H9 (cell line): ENCODE data around the gene MED8. TPM values are rescaled to one million over a fixed set of nuclear protein-coding genes. Genes with fewer than 3 reads are reported as not detected.

Experiments
- DNase-seq: peaks from one replicate; pipeline ENCODE4 v3.0.0-alpha.2; 2017
- H2AFZ ChIP-seq: one replicate; pipeline ENCODE4 v1.6.1; 2013; ENCODE audit warnings: mild to moderate bottlenecking, low read length, control low read depth, moderate library complexity
- H2AK5ac ChIP-seq: 2 replicates; pipeline ENCODE4 v1.6.1; 2013; ENCODE audit warnings: low read length, control low read depth, mixed read lengths; ENCODE audit not compliant: insufficient read length
- H2BK120ac ChIP-seq: one replicate; pipeline ENCODE4 v1.6.1; 2013; ENCODE audit warnings: low read depth, mild to moderate bottlenecking, low read length, control low read depth, inconsistent platforms; ENCODE audit not compliant: poor library complexity, severe bottlenecking
- H2BK12ac ChIP-seq: 2 replicates; pipeline ENCODE4 v1.6.1; 2013; ENCODE audit warnings: low read length, control low read depth, mixed read lengths, low read depth; ENCODE audit not compliant: insufficient read length
- H2BK15ac ChIP-seq: 2 replicates; pipeline ENCODE4 v1.6.1; 2013; ENCODE audit warnings: low read depth, low read length, control low read depth
- H2BK20ac ChIP-seq: one replicate; pipeline ENCODE4 v1.6.1; 2013; ENCODE audit warnings: low read depth, mild to moderate bottlenecking, low read length, control low read depth, inconsistent platforms; ENCODE audit not compliant: poor library complexity, severe bottlenecking
- H2BK5ac ChIP-seq: 2 replicates; pipeline ENCODE4 v1.6.1; 2013; ENCODE audit warnings: low read length, control low read depth, mixed read lengths; ENCODE audit not compliant: insufficient read length
- H3K14ac ChIP-seq: 2 replicates; pipeline ENCODE4 v1.6.1; 2013; ENCODE audit warnings: low read length, control low read depth; ENCODE audit not compliant: insufficient read depth
- H3K18ac ChIP-seq: 2 replicates; pipeline ENCODE4 v1.6.1; 2013; ENCODE audit warnings: low read depth, mild to moderate bottlenecking, mixed read lengths, low read length, control low read depth; ENCODE audit not compliant: insufficient read length
- H3K23ac ChIP-seq: 2 replicates; pipeline ENCODE4 v1.6.1; 2013; ENCODE audit warnings: low read length, control low read depth, mixed read lengths, low read depth; ENCODE audit not compliant: insufficient read length
- H3K23me2 ChIP-seq: 2 replicates; pipeline ENCODE4 v1.6.1; 2013; ENCODE audit warnings: low read depth, mild to moderate bottlenecking, mixed read lengths, low read length, control low read depth; ENCODE audit not compliant: insufficient read length, poor library complexity, severe bottlenecking
- H3K27ac ChIP-seq: 2 replicates; pipeline ENCODE4 v1.5.1; 2013; ENCODE audit warnings: low read length, control low read depth, mixed read lengths, low read depth; ENCODE audit not compliant: insufficient read length
- H3K27me3 ChIP-seq: 2 replicates; pipeline ENCODE4 v1.6.1; 2013; ENCODE audit warnings: low read length, control low read depth, inconsistent platforms; ENCODE audit not compliant: insufficient read depth
- H3K4ac ChIP-seq: 2 replicates; pipeline ENCODE4 v1.6.1; 2013; ENCODE audit warnings: low read depth, mild to moderate bottlenecking, control low read depth, inconsistent platforms, low read length, moderate library complexity
- H3K4me1 ChIP-seq: 2 replicates; pipeline ENCODE4 v1.6.1; 2013; ENCODE audit warnings: low read length, control low read depth, inconsistent platforms; ENCODE audit not compliant: insufficient read depth
- H3K4me2 ChIP-seq: 2 replicates; pipeline ENCODE4 v1.6.1; 2013; ENCODE audit warnings: low read length, control low read depth, mixed read lengths; ENCODE audit not compliant: insufficient read length, insufficient read depth
- H3K56ac ChIP-seq: 2 replicates; pipeline ENCODE4 v1.6.1; 2013; ENCODE audit warnings: low read depth, mild to moderate bottlenecking, mixed read lengths, low read length, control low read depth; ENCODE audit not compliant: insufficient read length
- H3K79me1 ChIP-seq: 2 replicates; pipeline ENCODE4 v1.6.1; 2013; ENCODE audit warnings: low read depth, mild to moderate bottlenecking, moderate library complexity, low read length, control low read depth, inconsistent platforms; ENCODE audit not compliant: insufficient read depth, poor library complexity, severe bottlenecking
- H3K79me2 ChIP-seq: 2 replicates; pipeline ENCODE4 v1.6.1; 2013; ENCODE audit warnings: low read length, control low read depth, inconsistent platforms; ENCODE audit not compliant: insufficient read depth
- H3K9ac ChIP-seq: 2 replicates; pipeline ENCODE4 v1.6.1; 2013; ENCODE audit warnings: low read length, control low read depth, mixed read lengths; ENCODE audit not compliant: insufficient read length; ENCODE audit errors: extremely low read depth
- H3K9me3 ChIP-seq: one replicate; pipeline ENCODE4 v1.6.1; 2013; ENCODE audit warnings: low read depth, low read length, inconsistent platforms; ENCODE audit not compliant: control insufficient read depth
- H3T11ph ChIP-seq: one replicate; pipeline ENCODE4 v1.6.1; 2013; ENCODE audit warnings: mild to moderate bottlenecking, low read length, control low read depth, inconsistent platforms
- H4K20me1 ChIP-seq: one replicate; pipeline ENCODE4 v1.6.1; 2013; ENCODE audit not compliant: control insufficient read depth, insufficient read length, insufficient read depth
- H4K5ac ChIP-seq: 2 replicates; pipeline ENCODE4 v1.6.1; 2013; ENCODE audit warnings: low read depth, mild to moderate bottlenecking, mixed read lengths, low read length, control low read depth; ENCODE audit not compliant: insufficient read length
- H4K8ac ChIP-seq: replicated peaks from 2 replicates; pipeline ENCODE4 v1.6.1; 2013; ENCODE audit warnings: low read length, control low read depth, mixed read lengths, low read depth; ENCODE audit not compliant: insufficient read length
- H4K91ac ChIP-seq: 2 replicates; pipeline ENCODE4 v1.6.1; 2013; ENCODE audit warnings: low read depth, mild to moderate bottlenecking, moderate library complexity, mixed read lengths, low read length, control low read depth; ENCODE audit not compliant: insufficient read length
- H3K27ac Mint-ChIP-seq, 3 experiments: 2 replicates in 2 of 3; 3 replicates in 1 of 3; pipeline ENCODE4 v1.8.0; 2020 to 2021; ENCODE audit warnings: mixed read lengths in 3 of 3, mild to moderate bottlenecking in 1 of 3, moderate library complexity in 1 of 3
- H3K27me3 Mint-ChIP-seq: 2 replicates; pipeline ENCODE4 v1.8.0; 2021; ENCODE audit warnings: low read depth, mild to moderate bottlenecking, moderate library complexity, mixed read lengths
- H3K36me3 Mint-ChIP-seq, 3 experiments: 2 replicates in 2 of 3; 3 replicates in 1 of 3; pipeline ENCODE4 v1.8.0; 2020 to 2021; ENCODE audit warnings: low read depth in 3 of 3, mixed read lengths in 3 of 3; ENCODE audit not compliant: insufficient read depth in 1 of 3
- H3K4me1 Mint-ChIP-seq, 2 experiments: 2 replicates each; pipeline ENCODE4 v1.8.0; 2020; ENCODE audit warnings: mixed read lengths in 2 of 2
- H3K4me3 Mint-ChIP-seq, 2 experiments: 2 replicates in 1 of 2; 3 replicates in 1 of 2; pipeline ENCODE4 v1.8.0; 2020 to 2021; ENCODE audit warnings: mild to moderate bottlenecking in 2 of 2, mixed read lengths in 2 of 2, moderate library complexity in 1 of 2
- H3K9me3 Mint-ChIP-seq, 2 experiments: 2 replicates in 1 of 2; 3 replicates in 1 of 2; pipeline ENCODE4 v1.8.0; 2020; ENCODE audit warnings: mild to moderate bottlenecking in 2 of 2, mixed read lengths in 2 of 2, moderate library complexity in 1 of 2
- CTCF ChIP-seq: fragments of 200-600 bp; sonication (generic); conservative IDR thresholded peaks from 3 replicates; pipeline ENCODE4 v1.8.0; 2021; ENCODE audit warnings: antibody characterized with exemption, mild to moderate bottlenecking
- WGBS: extraction: QIAGEN DNeasy Blood & Tissue Kit; methylation state at CpG from one replicate; pipeline ENCODE4 v1.1.7; 2013; ENCODE audit warnings: missing lambda C conversion rate, low lambda C conversion rate, mixed read lengths; ENCODE audit not compliant: insufficient read length; ENCODE audit errors: extremely low coverage; 5-methylcytosine and 5-hydroxymethylcytosine counted together
- total RNA-seq: library from RNA; stranded (reverse); gene quantifications from 2 replicates; pipeline ENCODE4 v1.2.1, GENCODE V29; 2021

MED8 gene
- total RNA-seq, 1 experiment from 2014 or later: 23.0 TPM

GRCh38 chr1:43382027-43382779, 7.4 kb downstream of the MED8 start:
- Histone ChIP-seq H3K9me3 (no peaks in the 10 kb centered on the region), H3K79me1 (no peaks in the 10 kb centered on the region), H3T11ph (no peak overlapping the region), H3K14ac (no peak overlapping the region), H3K56ac (no peak overlapping the region), H3K4me1 (no peaks in the 10 kb centered on the region), H3K23me2 (no peaks in the 10 kb centered on the region), H2BK12ac (no peak overlapping the region), H2BK120ac (no peak overlapping the region), H2AFZ (no peak overlapping the region), H3K9ac (no peak overlapping the region), H2BK15ac (no peak overlapping the region), H3K4ac (no peak overlapping the region), H2BK20ac (no peak overlapping the region), H2AK5ac (no peak overlapping the region), H4K20me1 (no peaks in the 10 kb centered on the region), H3K27me3 (no peaks in the 10 kb centered on the region), H4K5ac (no peak overlapping the region), H3K18ac (no peak overlapping the region), H3K23ac (no peak overlapping the region), H3K27ac (no peak overlapping the region), H4K8ac (no peak overlapping the region), H4K91ac (no peak overlapping the region), H3K79me2 (no peaks in the 10 kb centered on the region), H3K4me2 (no peak overlapping the region), H2BK5ac (no peak overlapping the region)
- Mint-ChIP-seq H3K4me3 (no peak overlapping the region), H3K4me1 (peaks cover 3 to 7% of the 10 kb centered on the region in 2 experiments), H3K36me3 (peaks cover 5 to 55% (median 38%) of the 10 kb centered on the region in 3 experiments; a peak in 6 of 7 replicates), H3K27ac (no peak overlapping the region; a peak in 1 of 7 replicates), H3K9me3 (no peaks in the 10 kb centered on the region), H3K27me3 (no peaks in the 10 kb centered on the region)
- DNase-seq: no peak
- no CpG with 5 or more reads among the region's 6 CpGs for WGBS
- no peak for TF ChIP-seq CTCF
